HepG2 (cell line): Measurements from ENCODE around the gene TTC9.

ENCODE experiments used
- SMARCC2 ChIP-seq: fragments of 450-650 bp; IDR thresholded peaks from 2 replicates; pipeline ENCODE4 v1.6.1; 2017; ENCODE audit warnings: antibody characterized with exemption, mild to moderate bottlenecking
- ZNF75D ChIP-seq: sonication (generic); formaldehyde crosslinking; IDR thresholded peaks from 2 replicates; pipeline ENCODE4 v1.8.1; 2023; ENCODE audit warnings: missing genetic modification reagents, mild to moderate bottlenecking, borderline replicate concordance

DNA sequence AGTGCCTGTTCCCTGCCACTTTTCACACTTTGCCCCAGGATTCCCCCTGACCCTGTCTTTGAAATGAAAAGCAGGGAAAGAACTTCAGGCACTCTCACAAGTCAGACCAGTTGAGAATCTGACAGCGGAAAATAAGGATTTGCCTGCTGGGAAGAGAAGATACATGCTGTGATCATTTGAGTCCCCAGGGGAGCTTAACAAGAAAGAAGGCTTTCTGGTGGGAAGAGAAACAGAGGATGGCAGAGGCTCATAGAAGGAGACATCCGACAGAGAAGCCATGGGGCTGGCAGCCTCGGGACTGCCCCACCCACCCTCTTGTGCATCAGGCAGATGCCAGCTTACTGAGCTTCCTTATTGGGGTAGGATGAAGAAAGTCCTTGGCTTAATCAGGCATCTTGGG lies 11.9 kb downstream of the TTC9 start:
- no peak for TF ChIP-seq SMARCC2
- TF ChIP-seq ZNF75D (CRISPR knock-in tag): no peak
